Measurements from ENCODE around the gene TRAF7.
"Not testable (repeated sequence)": the region's sequence is repeated elsewhere in the genome, so short reads cannot be mapped to it uniquely, and the experiment has no call there.

DNA sequence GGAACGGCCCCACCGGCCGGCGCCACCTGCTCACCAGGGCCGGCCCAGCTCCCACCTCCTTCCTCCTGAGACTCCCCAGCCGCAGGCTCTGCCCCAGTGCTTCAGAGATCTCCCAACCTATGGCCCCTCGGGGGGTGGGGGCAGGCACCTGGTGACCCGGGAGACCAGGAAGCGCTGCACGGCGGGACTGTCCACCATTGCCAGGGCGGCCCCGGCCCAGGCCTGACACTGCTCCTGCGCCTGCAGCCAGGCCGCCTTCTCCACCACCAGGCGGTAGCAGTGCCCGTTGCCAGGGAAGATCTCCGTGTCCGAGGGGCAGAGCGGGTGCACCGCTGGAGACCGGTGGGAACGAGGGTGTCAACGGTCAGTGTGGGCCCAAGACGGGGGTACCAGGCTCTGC lies 38.2 kb upstream of the TRAF7 start:
- TF ChIP-seq ZNF205, SRY, JUN (CRISPR knock-in tag; IDR thresholded peaks at IDR 0.05): not testable (repeated sequence)
- TF ChIP-seq, protein P1, sequence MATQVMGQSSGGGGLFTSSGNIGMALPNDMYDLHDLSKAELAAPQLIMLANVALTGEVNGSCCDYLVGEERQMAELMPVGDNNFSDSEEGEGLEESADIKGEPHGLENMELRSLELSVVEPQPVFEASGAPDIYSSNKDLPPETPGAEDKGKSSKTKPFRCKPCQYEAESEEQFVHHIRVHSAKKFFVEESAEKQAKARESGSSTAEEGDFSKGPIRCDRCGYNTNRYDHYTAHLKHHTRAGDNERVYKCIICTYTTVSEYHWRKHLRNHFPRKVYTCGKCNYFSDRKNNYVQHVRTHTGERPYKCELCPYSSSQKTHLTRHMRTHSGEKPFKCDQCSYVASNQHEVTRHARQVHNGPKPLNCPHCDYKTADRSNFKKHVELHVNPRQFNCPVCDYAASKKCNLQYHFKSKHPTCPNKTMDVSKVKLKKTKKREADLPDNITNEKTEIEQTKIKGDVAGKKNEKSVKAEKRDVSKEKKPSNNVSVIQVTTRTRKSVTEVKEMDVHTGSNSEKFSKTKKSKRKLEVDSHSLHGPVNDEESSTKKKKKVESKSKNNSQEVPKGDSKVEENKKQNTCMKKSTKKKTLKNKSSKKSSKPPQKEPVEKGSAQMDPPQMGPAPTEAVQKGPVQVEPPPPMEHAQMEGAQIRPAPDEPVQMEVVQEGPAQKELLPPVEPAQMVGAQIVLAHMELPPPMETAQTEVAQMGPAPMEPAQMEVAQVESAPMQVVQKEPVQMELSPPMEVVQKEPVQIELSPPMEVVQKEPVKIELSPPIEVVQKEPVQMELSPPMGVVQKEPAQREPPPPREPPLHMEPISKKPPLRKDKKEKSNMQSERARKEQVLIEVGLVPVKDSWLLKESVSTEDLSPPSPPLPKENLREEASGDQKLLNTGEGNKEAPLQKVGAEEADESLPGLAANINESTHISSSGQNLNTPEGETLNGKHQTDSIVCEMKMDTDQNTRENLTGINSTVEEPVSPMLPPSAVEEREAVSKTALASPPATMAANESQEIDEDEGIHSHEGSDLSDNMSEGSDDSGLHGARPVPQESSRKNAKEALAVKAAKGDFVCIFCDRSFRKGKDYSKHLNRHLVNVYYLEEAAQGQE (IDR thresholded peaks at IDR 0.05; ENCODE audit: borderline replicate concordance in 1 of 2, low read depth in 1 of 2, low read length in 2 of 2), result not testable (repeated sequence)
